Stimulated activated CD4-positive, alpha-beta T cell treated with anti-CD3 and anti-CD28 coated beads, Interleukin-1b, Interleukin-23, amount 100 ng/mL, for 24 hours (primary cell): ENCODE data around the gene SPRY4.
"Not testable (repeated sequence)": the region's sequence is repeated elsewhere in the genome, so short reads cannot be mapped to it uniquely, and the experiment has no call there.

Source experiments
- DNase-seq, 4 experiments: peaks; one replicate each; pipeline ENCODE4 v3.0.0-alpha.2; 2020; ENCODE audit warnings: low read depth in 4 of 4, low spot score in 1 of 4

Gene SPRY4

DNA sequence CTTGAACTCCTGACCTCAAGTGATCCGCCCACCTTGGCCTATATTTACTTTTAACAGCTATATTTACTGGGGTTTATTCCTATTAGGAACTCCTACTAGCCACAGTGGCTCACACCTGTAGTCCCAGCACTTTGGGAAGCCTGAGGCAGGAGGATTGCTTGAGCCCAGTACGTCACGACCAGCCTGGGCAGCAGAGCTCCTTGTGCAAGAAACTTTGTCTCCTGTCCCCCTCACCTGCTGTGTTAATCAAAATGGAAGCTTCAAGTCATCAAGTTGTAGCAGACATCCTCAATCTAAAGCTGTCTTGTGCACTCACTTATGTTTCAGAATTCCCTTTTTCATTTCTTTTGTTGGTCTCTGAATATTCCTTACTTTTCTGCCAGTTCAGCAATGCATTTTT is 15.0 kb upstream of the SPRY4 start:
- no peak for DNase-seq

DNA sequence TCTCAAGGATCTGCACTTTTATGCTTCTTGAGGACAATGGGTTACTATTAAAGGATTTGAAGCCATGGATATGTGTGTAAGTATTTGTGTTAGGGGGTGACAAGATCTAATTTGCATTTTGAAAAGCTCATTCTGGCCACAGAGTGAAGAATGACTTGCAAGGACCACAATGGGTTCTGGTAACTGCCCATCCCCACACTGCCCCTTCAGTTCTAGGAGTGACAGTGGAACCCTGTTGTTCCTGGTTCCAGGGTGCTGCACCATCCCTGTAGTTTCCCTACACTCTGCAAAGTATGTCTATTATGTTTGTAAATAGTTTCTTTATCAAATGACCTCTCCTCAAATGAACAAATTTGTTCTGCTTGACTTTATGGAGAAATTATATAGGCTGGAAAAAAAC is 9.7 kb upstream of the SPRY4 start:
- no peak for DNase-seq

DNA sequence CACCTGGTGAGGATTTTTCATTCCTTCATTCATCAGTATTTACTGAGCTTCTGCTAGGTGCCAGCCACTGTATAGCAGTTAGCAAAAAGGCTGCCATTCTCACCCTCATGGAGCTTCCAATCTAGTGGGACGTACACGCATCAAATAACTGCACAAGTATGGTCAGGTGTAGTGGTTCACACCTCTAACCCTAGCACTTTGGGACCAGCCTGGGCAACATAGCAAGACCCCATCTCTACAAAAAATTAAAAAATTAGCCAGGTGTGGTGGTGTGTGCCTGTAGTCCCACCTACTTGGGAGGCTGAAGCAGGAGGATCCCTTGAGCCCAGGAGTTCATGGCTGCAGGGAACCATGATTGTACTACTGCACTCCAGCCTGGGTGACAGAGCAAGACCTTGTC is 8.9 kb upstream of the SPRY4 start:
- DNase-seq: not testable (repeated sequence)

DNA sequence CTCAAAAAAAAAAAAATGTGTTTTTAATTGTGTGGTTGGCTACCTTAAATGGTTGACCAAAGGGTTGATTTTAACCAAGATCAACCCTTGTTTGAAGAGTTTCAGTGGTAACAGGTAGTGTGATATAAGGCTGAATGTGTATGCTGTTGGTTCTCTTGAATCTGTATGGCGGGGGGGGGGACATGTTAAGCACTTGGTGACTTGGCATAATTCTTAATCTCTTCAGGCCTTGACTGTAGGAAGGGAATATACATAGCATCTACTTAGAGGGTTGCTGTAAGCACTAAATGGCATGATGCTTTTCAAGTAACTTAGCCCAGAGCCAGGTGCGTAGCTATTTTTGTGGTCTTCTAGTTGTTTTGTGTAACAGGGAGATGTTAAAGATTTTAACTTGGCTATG is 5.6 kb upstream of the SPRY4 start:
- DNase-seq: no peak

DNA sequence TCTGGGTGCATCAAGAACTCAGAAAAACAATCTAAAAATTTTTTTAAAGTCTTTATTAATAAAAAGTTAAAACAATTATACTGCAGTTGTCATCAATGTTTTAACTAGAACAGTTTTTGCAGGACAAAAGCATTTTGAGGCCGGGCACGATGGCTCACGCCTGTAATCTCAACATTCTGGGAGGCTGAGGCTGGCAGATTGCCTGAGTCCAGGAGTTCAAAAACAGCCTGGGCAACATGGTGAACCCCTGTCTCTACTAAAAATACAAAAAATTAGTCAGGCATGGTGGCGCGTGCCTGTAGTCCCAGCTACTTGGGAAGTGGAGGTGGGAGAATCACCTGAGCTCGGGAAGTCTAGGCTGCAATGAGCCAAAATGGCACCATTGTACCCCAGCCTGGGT is 5.2 kb upstream of the SPRY4 start:
- no peak for DNase-seq

DNA sequence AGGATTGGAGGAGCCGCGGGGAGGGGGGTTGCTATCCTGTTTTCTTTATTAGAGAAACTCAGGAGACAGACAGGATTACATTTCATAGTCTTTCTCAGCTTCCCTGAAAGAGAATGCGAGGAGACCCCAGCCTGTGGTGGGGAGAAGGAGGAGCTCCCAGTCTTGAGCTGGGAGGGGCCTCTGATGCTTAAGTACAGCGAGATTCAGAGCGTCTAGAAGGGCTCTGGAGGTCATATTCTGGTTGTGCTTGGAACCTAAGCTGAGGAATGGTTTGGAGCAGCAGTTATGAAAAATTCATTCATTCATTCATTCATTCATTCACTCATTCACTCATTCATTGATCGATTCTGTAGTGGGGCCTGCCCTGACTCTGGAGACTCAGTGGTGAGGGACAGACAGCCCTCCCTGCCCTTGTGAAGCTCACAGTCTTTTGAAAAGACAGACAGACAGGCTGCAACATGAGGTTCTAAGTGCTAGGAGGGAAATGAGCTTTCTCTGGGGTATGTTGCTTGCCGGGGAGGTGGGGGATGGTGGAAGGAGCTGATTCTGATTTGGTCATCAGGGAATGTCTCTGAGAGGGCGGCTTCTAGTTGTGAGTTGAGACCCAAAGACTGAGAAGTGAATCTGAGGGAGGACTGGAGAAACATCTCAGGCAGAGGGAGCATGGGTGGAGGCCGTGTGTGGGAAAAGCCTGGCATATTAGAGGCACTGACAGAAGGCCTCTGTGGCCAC is 2.5 kb upstream of the SPRY4 start:
- no peak for DNase-seq

DNA sequence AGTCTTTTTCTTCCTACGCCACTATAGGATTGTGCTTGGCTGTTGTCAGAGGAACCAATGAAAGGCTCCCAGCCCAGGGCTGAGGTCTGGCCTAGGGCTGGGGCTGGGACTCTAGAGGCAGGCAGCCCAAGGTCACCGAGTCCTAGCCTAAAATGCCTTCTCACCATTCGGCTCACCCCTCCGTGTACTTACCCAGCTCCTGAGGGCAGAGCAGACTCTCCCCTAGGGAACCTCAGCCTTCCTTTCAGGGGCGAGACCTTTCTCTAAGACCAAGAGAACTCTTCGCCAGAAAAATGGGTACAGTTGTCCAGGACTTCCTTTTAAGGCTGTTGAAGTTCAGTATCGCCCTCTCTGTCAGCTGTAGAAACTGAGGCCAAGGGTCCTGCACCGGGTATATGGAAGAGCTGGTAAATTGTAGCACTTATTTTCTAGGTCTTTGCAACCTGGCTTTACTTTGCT is 1.7 kb upstream of the SPRY4 start:
- DNase-seq: no peak

DNA sequence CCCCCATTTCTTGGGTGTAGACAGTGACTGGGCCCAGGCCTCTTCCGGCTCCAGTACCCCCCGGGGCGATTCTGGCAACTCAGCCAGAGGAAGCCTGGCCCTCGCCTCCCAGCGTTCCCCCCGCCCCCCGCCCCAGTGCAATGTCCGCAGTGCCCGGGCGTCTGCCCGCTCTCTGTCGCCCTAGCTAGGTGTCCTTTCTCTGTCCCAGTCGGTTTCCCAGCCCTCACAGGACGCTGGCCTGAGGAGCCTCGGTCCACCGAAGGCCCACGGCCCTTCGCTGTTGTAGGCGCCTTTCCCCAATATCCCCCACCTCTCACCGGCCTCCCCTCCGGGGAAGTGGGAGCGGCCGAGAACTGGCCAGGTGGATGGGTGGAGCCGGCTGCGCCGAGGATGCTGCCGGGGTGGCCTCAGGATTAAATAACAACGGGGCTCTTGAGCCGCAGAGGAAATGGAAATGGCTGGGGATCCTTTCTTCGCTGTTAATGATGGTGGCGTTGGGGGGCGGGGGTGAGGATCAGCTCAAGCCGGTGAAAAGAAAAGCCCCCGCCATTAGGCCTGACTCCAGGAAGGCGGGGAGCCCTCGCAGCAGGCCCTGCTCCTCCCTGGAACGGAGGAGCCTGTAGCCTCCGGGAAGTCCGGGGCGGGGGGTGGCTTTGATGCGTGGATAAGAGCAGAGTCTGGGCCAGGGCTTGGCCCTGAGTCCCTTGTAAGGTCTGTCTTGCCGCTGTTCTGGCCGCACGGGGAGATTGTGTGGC is 1.1 kb upstream of the SPRY4 start:
- DNase-seq: no peak

DNA sequence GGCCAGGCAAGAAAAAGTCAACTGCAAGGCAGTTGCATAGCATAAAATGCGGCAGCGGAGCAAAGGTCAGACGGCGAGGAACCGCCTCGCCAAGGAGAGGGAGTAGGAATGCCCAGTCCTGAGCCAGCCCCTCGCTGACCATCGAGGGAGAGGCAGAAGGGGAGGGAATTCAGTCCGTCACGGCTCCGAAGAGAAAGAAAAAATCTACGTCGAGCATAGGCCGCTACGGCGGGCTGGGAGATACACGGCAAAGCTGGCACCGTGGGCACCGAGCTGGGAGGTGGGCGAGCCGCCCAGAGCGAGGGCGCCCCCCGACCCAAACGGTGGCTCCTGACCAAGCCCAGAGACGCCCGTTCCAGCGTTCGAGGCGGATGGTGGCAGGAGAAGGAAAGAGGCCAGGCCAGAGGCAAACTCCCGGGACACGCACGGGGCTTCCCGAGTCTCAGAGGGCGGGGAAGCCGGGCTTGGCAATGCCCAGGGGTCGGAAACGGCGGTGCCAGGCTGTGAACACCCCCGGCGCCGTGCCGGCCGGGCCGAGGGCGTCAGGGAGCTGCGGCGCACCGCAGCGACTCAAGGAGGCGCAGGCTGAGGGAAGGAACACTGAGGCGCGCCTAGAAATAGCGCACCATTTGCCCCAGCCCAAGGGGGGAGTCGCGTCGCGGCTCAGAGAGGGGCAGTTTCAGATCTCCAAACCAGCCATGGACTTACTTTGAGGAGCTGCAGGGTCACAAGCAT is 518 bp downstream of the SPRY4 start:
- DNase-seq: no peak

DNA sequence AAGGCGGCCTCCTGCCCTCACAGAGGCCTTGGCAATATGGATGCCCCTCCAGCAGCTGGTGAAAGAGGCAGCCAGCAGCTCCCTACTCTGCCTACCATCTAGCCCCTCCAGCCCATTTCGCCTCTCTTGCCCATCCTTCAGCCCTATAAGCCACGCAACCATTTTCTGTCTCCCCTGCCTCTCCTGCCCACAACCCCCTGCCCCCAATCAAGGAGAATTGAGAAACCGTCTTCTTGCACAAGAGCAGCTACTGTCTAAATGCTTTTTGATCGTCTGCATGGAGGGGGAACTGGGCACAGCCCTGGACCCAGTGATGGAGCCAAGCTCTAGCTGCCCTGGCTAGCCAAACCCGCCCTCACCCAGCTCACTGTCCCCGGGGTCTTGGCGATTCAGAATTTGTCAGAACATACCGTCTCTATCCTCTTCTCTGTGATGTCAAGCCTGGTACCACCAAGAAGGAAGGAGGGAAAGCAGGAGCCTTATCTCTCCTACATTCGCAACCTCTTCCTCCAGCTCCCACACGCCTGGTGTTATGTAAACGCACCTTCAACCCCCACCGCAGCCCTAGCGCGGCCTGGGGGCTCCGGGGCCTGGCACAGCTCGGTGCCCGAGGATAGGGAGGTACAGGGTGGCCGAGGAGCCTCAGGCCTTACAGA is 1.2 kb downstream of the SPRY4 start:
- no peak for DNase-seq

DNA sequence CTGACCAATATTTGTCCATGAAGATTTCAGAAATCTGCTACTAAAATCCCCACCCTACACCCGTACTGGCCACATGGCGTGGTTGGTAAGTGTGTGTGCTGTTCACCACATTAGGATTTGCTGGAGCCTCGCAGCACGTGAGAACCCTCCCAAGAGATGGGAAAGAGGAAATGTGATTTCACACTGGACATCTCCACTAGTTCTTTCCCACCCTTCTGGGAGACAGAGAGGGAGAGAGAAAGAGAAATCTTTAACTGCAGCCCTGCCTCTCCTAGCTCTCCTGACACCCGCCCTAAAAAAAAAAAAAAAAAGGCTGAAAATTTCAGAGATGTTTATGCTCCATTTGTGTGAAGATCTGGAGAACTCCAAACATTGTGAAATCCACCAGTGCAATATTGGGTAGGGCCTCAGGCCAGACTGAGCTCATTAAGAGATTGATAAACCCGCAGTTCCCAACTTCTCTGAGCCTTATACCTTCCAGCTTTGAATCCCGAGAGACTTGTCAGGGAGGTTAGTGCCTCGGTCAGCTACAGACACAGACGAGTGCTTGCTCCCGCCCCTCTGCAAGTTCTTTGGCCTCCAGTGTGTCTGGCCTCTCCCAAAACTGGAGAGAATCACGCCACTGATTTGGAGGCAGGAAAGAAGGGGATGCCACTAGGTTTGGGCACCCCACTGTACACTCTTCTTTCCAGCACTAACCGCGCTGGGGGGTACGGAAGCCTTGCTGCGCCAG is 1.9 kb downstream of the SPRY4 start:
- no peak for DNase-seq

DNA sequence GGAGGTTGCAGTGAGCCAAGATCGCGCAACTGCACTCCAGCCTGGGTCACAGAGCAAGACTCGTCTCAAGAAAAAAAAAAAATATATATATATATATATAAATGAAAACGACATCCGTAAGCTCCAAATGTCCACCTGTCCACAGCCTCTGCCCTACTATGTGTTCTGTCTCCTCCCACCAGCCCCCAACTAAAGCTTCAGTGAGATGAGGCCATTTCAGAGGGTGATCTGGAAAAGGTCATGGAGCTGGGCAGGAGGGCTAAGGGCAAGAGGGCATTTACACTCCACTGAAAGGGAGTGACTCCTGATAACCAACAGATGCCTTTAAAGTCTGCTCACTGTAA is 2.4 kb downstream of the SPRY4 start:
- DNase-seq: no peak

DNA sequence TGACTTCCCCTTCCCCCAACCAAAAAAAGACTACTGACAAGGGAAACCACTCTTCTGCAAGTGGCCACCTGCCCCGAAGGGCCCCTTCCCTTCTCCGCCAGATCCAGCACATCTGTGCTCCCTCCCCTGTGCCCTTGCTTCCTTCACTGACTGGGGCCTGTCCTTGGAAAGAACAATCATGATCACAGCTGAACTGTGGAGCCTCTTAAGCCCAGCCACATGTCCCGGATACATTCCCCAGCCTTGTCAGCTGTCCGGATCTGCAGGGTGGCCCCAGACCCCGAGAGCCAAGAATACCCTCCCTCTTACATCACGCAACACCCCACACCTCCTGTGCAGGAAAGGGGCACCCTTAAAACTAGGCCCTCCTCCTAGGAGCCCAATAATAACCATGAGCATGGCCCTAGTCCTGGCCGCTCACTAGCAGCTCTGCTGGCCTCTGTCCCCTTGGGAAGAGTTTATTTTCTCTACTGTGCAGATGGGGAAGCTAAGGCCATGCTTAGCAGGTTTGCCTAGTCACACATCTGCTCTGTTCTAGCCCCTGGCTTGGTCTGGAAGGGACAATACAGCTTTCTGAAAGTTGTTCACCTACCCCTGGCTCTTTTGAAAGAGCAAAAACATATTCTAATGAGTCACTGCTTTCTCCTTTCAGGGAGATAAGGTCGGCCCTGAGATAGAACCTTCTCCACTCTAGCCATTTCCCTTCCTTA is 3.8 kb downstream of the SPRY4 start:
- no peak for DNase-seq

DNA sequence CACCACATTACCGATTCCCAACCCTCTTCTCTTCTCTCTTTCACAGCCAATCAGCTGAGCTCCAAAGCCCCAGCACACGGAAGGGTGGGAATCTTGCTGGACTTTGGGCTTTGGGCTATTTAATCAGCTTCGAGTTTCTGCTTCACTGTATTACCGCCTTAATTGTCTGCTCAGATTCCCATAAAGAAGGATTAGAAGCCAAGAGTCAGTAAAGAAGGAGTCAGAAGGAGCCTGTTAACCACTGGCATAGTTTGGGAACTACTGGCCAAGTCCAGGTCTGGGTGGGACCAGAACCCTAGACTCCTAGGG is 4.4 kb downstream of the SPRY4 start:
- no peak for DNase-seq

DNA sequence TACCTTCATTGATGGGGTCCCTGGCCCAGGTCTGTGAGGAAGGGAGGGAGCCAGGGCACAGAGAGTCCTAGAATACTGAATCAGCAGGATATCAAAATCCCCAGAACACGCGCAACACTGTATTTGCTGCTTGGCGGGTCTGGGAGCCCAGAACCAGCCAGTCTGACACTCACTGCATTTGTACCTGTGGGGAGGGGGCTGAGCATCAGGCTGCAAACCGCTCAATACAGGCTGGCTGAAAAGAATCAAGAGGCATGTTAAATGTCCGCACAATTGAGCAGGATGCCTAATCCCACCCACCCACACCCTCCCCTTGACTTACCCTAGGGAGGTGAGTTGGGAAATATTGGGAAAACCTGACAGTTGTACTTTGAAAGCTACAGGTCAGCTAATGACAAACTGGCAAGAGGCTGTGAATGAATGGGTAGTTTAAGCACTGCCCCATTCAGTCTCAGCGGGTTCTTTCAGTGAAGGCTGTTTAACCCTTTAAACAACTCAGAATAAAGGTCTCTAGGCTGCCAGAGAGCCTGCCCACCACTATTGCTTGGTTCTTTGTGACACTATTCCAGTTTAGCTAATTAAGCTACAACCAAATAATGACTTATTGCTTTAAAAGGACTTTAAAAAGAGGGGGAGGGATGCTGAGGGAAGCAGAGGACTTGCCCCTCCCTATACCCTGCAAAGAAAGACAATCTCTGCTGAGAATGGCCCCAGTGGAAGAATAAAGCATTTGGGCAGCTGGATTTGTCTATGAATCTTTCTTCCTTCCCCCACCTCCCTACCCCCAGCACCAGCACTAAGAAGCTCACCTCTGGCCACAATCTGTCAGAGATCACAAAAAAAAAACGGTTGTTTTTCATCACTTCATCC is 5.0 kb downstream of the SPRY4 start:
- DNase-seq: no peak

DNA sequence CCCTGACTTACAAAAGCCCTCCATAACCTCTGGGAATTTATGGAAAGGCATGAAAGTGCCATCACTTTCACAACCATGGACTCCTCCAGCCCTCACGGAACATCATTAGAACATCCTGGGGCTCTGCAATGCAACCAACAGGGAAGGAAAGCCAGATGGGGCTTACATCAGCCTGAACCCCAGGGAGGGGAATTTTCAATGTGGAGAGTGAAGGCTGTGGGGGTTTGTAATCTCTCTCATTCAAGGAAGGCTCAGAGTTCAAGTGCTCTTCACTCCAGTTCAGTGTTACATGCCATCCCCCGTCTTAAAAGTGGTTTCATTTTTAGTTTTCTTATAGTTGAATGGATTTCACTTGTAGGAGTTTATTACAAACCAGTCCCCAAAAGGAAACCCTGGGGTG is 5.7 kb downstream of the SPRY4 start:
- DNase-seq: no peak

DNA sequence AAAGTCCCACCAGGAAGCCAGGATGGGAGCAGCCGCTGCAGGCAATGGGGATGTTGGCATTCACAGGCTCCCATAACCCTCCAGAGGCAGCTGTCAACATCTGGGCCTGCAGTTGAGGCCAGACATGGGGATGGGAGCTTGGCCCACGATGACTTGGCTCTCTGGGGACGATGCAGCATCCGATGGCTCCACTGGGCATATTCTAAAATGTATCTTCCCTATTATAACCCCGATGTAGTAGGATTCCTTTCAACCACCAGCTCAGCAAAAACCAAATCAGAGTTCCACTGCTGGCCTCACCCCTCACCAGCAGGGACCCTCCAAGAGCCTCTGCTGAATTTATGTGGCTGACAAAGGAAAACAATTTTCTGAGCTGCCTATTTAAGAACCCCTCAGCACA is 7.1 kb downstream of the SPRY4 start:
- DNase-seq: no peak

DNA sequence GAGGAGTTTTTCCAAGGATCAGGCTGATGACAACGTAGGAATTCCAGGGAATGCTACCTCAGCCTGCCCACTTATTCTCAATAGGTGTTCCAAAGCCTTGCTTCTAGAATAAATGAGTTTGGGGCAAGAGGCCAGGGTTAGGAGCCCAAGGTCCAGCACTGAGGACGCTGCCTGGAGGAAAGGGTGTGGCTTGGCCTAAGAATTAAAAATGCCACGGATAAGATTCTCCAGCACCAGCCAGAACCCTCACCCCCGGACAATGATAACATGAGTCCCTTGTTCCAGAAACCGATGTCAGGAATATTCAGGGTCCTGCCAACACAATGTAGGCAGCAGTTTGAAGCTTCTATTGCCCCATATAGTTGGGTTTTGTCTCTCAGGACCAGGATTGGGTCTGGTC is 7.6 kb downstream of the SPRY4 start:
- DNase-seq: no peak

DNA sequence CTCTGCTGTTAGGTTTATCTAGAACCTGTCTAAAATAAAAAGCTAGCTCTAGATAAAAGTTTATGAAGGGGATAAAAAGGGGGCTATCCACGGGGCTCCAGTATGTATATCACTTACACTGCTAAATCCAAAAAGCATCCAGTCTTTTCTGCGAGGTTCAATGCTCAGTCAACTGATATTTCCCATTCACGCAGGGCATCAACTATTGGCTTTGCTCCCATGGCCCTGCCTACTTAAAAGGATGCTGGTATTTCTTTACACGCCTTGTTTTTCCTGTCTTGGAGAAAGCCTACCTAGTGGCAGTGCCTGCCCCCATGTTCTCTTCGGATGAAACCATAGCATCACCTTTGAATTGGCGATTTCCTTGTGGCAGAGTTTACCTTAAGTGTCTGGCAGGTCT is 8.1 kb downstream of the SPRY4 start:
- no peak for DNase-seq

DNA sequence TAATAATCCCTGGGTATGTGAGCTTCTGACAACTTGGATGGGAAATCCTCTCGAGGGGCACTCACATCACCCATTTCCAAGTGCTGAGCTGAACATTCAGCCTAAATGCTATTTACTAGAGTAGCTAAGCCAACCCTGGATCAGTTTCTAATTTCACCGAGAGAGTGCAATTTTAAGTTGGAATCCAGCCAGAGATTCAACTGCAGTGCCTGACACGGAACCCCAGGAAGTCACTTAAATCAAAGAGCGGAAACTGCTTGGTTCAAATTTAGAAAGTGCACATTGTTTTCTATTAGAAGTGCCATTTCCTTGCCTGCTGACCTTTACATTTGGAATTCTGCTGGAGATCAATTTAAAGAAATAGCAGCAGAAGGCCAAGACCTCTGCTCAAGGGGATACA is 8.8 kb downstream of the SPRY4 start:
- no peak for DNase-seq
